Mucosa of stomach (tissue), 1 donor: ENCODE results near the gene KLK1.
"Not testable (repeated sequence)": the region's sequence is repeated elsewhere in the genome, so short reads cannot be mapped to it uniquely, and the experiment has no call there.

Experiments used
- H3K27me3 ChIP-seq: one replicate; pipeline ENCODE4 v1.7.0; 2013; ENCODE audit warnings: mild to moderate bottlenecking, low read length; ENCODE audit not compliant: control insufficient read depth, insufficient read depth
- H3K36me3 ChIP-seq: one replicate; pipeline ENCODE4 v1.7.0; 2013; ENCODE audit warnings: low read length; ENCODE audit not compliant: control insufficient read depth, insufficient read depth
- H3K4me1 ChIP-seq: one replicate; pipeline ENCODE4 v1.7.0; 2013; ENCODE audit warnings: mild to moderate bottlenecking, low read length; ENCODE audit not compliant: control insufficient read depth, insufficient read depth
- H3K4me3 ChIP-seq: one replicate; pipeline ENCODE4 v1.7.0; 2013; ENCODE audit warnings: low read length
- H3K9ac ChIP-seq: one replicate; pipeline ENCODE4 v1.7.0; 2013; ENCODE audit warnings: mild to moderate bottlenecking, low read length, moderate library complexity
- H3K9me3 ChIP-seq: one replicate; pipeline ENCODE4 v1.7.0; 2013; ENCODE audit warnings: mild to moderate bottlenecking, low read length, moderate library complexity; ENCODE audit not compliant: control insufficient read depth
- donor health status: Pancreatic carcinoma.

KLK1 gene

DNA sequence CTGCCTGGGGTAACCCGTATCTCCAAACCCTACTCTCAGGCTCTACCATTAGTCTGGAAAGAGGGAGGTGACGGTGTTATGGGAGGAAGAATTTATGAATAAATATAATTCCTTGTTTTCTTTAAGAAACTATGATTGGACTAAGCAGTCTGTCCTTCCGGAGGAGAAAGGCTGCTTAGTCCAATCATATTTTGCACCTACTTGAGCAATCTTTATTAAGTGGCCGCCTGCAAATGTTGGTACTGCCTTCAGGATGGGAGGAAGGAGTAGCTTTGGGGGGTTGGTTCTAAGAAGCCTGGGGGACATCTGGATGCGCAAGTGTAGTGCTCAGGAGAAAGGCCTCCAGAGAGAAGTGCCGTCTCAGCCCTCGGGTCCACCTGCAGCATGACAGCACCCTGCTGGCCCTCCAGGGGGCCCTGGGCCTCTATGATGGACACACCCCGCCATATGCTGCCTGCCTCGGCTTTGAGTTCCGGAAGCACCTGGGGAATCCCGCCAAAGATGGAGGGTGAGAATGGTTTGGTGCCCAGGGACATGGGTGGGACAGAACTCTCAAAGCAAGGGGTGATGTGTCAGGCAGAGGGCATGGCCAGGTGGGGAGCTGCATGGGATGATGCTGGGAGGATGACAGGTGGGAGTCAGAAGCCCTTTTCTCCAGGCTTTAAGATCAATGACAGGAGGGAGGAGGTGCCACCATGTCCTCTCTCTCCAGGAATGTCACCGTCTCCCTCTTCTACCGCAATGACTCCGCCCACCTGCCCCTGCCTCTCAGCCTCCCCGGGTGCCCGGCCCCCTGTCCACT, 29.3 kb downstream of the KLK1 start:
- Histone ChIP-seq H3K9ac (no peak overlapping the region), H3K27me3 (peaks cover 3% of the 10 kb centered on the region), H3K9me3 (no peaks in the 10 kb centered on the region), H3K36me3 (peaks cover 13% of the 10 kb centered on the region), H3K4me3 (no peak overlapping the region), H3K4me1 (no peaks in the 10 kb centered on the region)

DNA sequence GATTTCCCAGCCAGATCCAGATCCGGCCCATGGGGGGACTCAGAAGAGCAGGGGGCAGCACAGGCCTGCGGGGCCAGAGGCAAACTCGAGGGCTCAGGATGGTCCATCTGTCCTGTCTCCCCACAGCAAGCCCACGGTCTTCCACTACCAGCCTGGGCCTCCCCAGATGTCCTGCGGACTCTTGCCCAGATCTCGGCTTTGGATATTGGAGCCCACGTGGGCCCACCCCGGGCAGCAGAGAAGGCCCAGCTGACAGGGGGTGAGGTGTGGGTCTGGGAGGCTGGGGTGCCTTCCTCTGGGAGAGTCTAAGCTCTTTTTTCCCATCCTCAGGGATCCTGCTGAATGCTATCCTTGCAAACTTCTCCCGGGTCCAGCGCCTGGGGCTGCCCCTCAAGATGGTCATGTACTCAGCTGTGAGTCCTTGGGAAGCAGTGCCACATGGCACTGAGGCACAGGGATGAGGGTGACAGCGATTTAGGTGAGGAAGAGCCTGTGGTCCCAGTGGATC, 30.0 kb downstream of the KLK1 start:
- Histone ChIP-seq H3K9ac (no peak overlapping the region), H3K4me1 (no peaks in the 10 kb centered on the region), H3K4me3 (no peak overlapping the region), H3K9me3 (no peaks in the 10 kb centered on the region), H3K36me3 (peaks cover 13% of the 10 kb centered on the region), H3K27me3 (peaks cover 3% of the 10 kb centered on the region)

DNA sequence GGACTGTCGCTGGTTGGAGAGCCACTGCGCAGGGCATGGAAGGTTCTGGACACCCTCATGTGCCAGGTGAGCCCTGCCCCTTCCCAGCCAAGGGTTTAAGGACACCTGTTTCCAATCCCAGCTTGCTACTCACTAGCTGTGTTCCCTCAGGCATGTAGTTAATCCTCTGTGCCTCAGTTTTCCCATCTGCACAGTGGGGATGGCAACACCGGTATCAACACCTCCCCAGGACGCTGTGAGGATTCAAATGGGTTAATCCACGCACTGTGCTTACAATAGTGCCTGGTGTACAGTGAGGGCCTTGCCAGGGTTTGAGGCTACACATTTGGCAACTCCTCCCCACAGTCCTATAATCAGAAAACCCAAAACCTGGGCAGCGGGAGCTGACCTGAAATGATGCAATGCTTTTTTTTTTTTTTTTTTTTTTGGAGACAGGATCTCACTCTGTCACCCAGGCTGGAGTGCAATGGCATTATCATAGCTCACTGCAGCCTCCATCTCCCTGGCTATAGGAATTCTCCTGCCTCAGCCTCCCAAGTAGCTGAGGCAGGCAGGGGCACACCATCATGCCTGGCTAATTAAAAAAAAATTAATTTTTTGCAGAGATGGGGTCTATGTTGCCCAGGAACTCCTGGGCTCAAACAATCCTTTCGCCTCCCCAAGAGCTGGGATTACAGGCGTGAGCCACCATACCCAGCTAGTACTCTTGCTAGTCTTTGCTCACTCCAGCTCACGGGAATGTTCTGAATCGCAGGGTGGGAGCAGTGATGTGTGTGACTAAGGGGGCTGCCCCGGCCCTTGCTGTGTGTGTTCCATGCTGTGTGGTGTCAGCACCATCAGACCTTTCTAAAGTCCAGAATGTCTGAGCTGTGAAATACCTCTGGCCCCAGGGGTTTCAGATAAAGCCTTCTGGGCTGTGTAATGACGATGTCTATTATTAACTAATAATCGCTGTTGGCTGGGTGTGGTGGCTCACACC, 31.0 kb downstream of the KLK1 start:
- H3K36me3 ChIP-seq = peaks cover 5% of the 10 kb centered on the region
- no peaks in the 10 kb centered on the region for H3K9me3 ChIP-seq
- H3K27me3 ChIP-seq = peaks cover 3% of the 10 kb centered on the region
- no peaks in the 10 kb centered on the region for H3K4me1 ChIP-seq
- no peak overlapping the region for H3K9ac ChIP-seq
- no peak overlapping the region for H3K4me3 ChIP-seq

DNA sequence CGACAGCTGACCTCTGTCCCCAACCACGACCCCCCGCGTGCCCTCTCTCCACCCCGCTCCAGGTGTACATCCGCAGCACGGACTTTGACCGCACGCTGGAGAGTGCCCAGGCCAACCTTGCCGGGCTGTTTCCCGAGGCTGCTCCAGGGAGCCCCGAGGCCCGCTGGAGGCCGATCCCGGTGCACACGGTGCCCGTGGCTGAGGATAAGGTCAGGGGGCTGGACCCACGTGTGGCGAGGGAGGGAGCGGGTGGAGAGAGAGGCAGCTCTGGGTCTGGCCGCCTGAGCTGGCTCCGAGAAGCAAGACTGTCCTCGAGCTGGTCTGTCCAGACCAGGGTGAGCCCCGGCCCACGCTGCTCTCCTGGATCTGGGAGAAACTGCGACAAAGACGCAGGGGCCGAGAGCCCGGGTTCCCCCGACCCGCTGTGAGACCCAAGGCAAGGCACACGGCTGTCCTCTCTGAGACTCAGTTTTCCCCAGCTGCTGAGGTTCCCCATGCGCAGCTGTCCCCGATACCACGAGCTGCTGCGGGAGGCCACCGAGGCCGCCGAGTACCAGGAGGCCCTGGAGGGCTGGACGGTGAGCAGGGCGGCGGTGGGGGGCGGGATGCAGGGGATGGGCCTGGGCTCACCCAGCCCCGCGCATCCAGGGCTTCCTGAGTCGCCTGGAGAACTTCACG, 31.9 kb downstream of the KLK1 start:
- Histone ChIP-seq H3K9ac (no peak overlapping the region), H3K27me3 (peaks cover 3% of the 10 kb centered on the region), H3K4me3 (no peak overlapping the region), H3K4me1 (no peaks in the 10 kb centered on the region), H3K36me3 (no peaks in the 10 kb centered on the region), H3K9me3 (no peaks in the 10 kb centered on the region)

DNA sequence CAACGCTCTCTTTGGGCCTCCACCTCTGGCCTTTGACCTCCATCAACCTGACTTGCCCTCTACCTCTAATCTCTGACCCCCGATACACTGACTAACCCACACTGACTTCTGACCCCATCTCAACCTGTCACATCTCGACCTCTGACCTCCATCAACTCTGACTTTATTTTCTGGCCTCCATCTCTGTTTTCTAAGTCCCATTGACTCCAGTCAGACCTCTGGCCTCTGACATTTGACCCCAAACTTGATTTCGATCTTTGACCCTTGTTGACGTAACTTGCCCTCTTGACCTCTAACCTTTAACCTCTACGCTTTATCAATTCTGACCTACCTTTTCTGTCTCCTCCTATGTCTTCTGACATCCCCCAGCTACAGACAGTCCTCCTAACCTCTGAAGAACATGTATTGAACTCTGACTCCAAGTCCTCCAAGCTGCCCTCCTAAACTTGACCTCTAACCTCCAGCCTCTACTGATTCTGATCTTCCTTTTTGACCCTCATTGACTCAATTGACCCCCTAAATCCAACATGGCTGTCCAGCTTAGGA, 32.6 kb downstream of the KLK1 start:
- H3K9ac ChIP-seq = no peak overlapping the region
- no peaks in the 10 kb centered on the region for H3K36me3 ChIP-seq
- H3K27me3 ChIP-seq = peaks cover 3% of the 10 kb centered on the region
- H3K4me3 ChIP-seq = no peak overlapping the region
- H3K4me1 ChIP-seq = no peaks in the 10 kb centered on the region
- no peaks in the 10 kb centered on the region for H3K9me3 ChIP-seq

DNA sequence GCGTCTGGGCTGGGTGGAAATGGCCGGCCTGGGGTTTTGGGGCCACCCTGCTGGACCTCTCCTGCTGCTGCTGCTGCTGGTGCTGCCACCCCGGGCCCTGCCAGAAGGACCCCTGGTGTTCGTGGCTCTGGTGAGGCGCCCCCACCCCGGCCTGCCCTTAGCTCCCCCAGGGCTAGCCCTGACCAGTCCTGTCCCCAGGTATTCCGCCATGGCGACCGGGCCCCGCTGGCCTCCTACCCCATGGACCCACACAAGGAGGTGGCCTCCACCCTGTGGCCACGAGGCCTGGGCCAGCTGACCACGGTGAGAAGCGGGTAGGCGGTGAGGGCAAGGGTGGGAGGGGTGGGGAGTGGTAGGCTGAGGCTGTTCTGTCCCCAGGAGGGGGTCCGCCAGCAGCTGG, 33.2 kb downstream of the KLK1 start, which contains the start of gene ACP4:
TSS of gene ACP4 (plus strand) at position 20 of the 400 bp plus-strand sequence. CDS start at position 20, 0 bp downstream.
- no peaks in the 10 kb centered on the region for H3K9me3 ChIP-seq
- H3K4me1 ChIP-seq = no peaks in the 10 kb centered on the region
- H3K36me3 ChIP-seq = no peaks in the 10 kb centered on the region
- no peak within 1 kb of the TSS for H3K4me3 ChIP-seq
- H3K27me3 ChIP-seq = peaks cover 3% of the 10 kb centered on the region
- H3K9ac ChIP-seq = no peak within 1 kb of the TSS

DNA sequence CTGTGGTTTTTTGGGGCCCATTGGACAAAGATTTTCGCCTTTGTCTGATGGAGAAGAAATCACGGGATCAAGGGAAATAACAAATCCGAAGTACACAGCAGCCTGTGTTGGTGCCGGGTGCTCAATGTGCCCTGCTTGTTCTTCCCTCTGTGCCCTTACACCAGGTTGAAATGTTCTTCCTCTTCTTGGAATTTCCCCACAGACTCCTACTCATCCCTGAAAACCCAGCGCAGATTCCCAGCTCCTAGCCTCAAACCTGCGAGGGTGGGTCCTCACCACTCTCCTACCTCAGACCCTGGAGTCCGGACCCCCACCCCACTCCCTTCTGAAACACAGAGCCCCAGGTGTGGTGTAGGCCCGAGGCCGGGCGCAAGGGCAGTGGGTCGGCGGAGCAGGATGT, 38.3 kb downstream of the KLK1 start:
- Histone ChIP-seq H3K9ac (no peak overlapping the region), H3K4me1 (no peaks in the 10 kb centered on the region), H3K36me3 (no peaks in the 10 kb centered on the region), H3K9me3 (no peaks in the 10 kb centered on the region), H3K27me3 (peaks cover 8% of the 10 kb centered on the region), H3K4me3 (no peak overlapping the region)

DNA sequence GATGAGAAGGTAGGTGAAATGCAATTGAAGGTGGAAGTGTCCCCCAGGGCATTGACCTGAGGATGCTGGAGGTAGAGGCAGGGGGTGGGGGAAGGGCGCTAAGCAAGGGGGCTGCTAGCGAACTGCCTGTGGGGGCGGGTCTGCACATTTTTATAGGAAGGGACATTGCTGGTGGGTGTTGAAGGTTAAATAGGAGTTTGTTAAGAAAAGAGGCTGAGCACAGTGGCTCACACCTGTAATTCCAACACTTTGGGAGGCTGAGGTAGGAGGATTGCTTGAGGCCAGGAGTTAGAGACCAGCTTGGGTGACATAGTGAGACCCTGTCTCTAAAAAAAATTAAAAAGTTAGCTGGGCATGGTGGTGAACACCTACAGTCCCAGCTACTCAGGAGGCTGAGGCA, 38.9 kb downstream of the KLK1 start:
- Histone ChIP-seq H3K36me3 (no peaks in the 10 kb centered on the region), H3K9me3 (no peaks in the 10 kb centered on the region), H3K9ac (no peak overlapping the region), H3K27me3 (peaks cover 14% of the 10 kb centered on the region), H3K4me1 (no peaks in the 10 kb centered on the region), H3K4me3 (no peak overlapping the region)

DNA sequence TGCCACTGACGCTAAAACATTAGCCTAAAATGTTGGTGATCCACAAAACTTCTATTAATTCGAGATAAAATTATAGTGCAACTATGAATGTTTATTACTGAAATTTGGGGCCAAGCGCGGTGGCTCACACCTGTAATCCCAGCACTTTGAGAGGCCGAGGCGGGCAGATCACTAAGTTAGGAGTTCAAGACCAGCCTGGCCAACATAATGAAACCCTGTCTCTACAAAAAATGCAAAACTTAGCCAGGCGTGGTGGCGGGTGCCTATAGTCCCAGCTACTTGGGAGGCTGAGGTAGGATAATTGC, 39.8 kb downstream of the KLK1 start:
- peaks cover 23% of the 10 kb centered on the region for H3K27me3 ChIP-seq
- not testable (repeated sequence) for H3K9ac ChIP-seq, H3K9me3 ChIP-seq, H3K36me3 ChIP-seq, H3K4me1 ChIP-seq, H3K4me3 ChIP-seq

DNA sequence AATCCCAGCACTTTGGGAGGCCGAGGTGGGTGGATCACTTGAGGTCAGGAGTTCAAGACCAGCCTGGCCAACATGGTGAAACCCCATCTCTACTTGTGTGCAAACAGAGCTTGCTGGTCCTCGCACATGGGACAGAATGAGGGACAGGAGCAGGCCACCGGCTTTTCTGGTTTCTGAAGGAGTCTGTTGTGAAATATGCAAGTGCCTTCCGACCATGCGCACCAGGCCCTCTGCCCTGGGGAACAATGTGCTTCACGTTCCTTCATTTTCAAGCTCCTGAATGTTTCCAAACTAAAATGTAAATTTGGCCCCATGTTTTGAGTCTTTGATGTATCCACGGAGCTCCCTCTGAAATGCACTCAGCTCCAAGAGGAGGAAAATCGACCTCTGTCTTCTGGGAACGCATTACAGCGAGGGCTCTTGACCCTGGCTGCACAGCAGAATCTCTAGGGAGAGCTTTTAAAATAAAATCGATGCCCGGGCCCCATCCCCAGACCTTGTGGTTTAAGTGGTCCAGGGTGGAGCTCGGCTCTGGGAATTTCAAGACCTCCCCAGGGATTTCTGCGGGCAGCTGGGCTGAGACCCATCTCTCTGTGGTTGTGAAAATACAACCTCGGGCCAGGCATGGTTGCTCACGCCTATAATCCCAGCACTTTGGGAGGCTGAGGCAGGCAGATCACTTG, 42.7 kb downstream of the KLK1 start:
- Histone ChIP-seq H3K9me3 (no peaks in the 10 kb centered on the region), H3K9ac (no peak overlapping the region), H3K4me1 (no peaks in the 10 kb centered on the region), H3K27me3 (peaks cover 39% of the 10 kb centered on the region), H3K36me3 (no peaks in the 10 kb centered on the region), H3K4me3 (no peak overlapping the region)
